ENCODE measurements around the gene POPDC2.

Gene POPDC2

GRCh38 chr3:119641416-119641815 is 19.0 kb downstream of the POPDC2 start:
- Histone ChIP-seq H3K4me3 (IDR thresholded peaks at IDR 0.05; ENCODE audit: insufficient read depth, low read depth, low read length) (no peak overlapping the region), H3K79me2 (ENCODE audit: insufficient read depth, low read depth) (no peaks in the 10 kb centered on the region), H3K4me2 (no peak overlapping the region), H2AFZ (ENCODE audit: low read depth) (no peak overlapping the region), H3K36me3 (ENCODE audit: insufficient read depth) (no peaks in the 10 kb centered on the region), H4K20me1 (ENCODE audit: insufficient read depth) (no peaks in the 10 kb centered on the region), H3K4me1 (ENCODE audit: low read depth, poor library complexity, severe bottlenecking) (peaks cover 59% of the 10 kb centered on the region), H3K27me3 (ENCODE audit: insufficient read depth, low read depth) (no peaks in the 10 kb centered on the region), H3K27ac (no peak overlapping the region), H3K9ac (no peak overlapping the region)
- no peak for TF ChIP-seq CTCF (conservative IDR thresholded peaks at IDR 0.05; ENCODE audit: low read depth, low read length)

- Histone ChIP-seq H2AFZ (ENCODE audit: low read depth) (peak overlapping the region; percentile 67; the same call in 1 of the 2 replicates), H3K4me3 (IDR thresholded peaks at IDR 0.05; ENCODE audit: insufficient read depth, low read depth, low read length) (peak overlapping the region; percentile 1), H3K9ac (peak overlapping the region; percentile 87; the same call in 1 of the 2 replicates), H3K27me3 (ENCODE audit: insufficient read depth, low read depth) (no peaks in the 10 kb centered on the region), H3K4me2 (peak overlapping the region; percentile 66), H3K79me2 (ENCODE audit: insufficient read depth, low read depth) (no peaks in the 10 kb centered on the region), H3K36me3 (ENCODE audit: insufficient read depth) (no peaks in the 10 kb centered on the region), H3K4me1 (ENCODE audit: low read depth, poor library complexity, severe bottlenecking) (peaks cover 59% of the 10 kb centered on the region), H3K27ac (peak overlapping the region; percentile 98), H4K20me1 (ENCODE audit: insufficient read depth) (no peaks in the 10 kb centered on the region)
- no peak for TF ChIP-seq CTCF (conservative IDR thresholded peaks at IDR 0.05; ENCODE audit: low read depth, low read length)
Measured at GRCh38 chr3:119639494-119640350, 20.7 kb downstream of the POPDC2 start.

- Histone ChIP-seq H3K27me3 (ENCODE audit: insufficient read depth, low read depth) (no peaks in the 10 kb centered on the region), H3K9ac (peak overlapping the region; percentile 87), H3K4me1 (ENCODE audit: low read depth, poor library complexity, severe bottlenecking) (peaks cover 52% of the 10 kb centered on the region), H3K79me2 (ENCODE audit: insufficient read depth, low read depth) (no peaks in the 10 kb centered on the region), H3K4me3 (IDR thresholded peaks at IDR 0.05; ENCODE audit: insufficient read depth, low read depth, low read length) (peak overlapping the region; percentile 59), H3K36me3 (ENCODE audit: insufficient read depth) (no peaks in the 10 kb centered on the region), H2AFZ (ENCODE audit: low read depth) (peak overlapping the region; percentile 67), H4K20me1 (ENCODE audit: insufficient read depth) (no peaks in the 10 kb centered on the region), H3K4me2 (peak overlapping the region; percentile 66), H3K27ac (peak overlapping the region; percentile 98)
- no peak for TF ChIP-seq CTCF (conservative IDR thresholded peaks at IDR 0.05; ENCODE audit: low read depth, low read length)
Measured at GRCh38 chr3:119637679-119638477, 22.5 kb downstream of the POPDC2 start.

GRCh38 chr3:119636891-119637611 is 23.3 kb downstream of the POPDC2 start:
- Histone ChIP-seq H3K27me3 (ENCODE audit: insufficient read depth, low read depth) (no peaks in the 10 kb centered on the region), H3K4me1 (ENCODE audit: low read depth, poor library complexity, severe bottlenecking) (peaks cover 44% of the 10 kb centered on the region), H3K27ac (peak overlapping the region; percentile 98; the same call in 1 of the 2 replicates), H3K4me3 (IDR thresholded peaks at IDR 0.05; ENCODE audit: insufficient read depth, low read depth, low read length) (no peak overlapping the region), H2AFZ (ENCODE audit: low read depth) (0 out of 2 replicates have a peak overlapping the region, but pooled peaks have one; percentile 67), H3K79me2 (ENCODE audit: insufficient read depth, low read depth) (no peaks in the 10 kb centered on the region), H3K9ac (peak overlapping the region; percentile 87; the same call in 1 of the 2 replicates), H4K20me1 (ENCODE audit: insufficient read depth) (no peaks in the 10 kb centered on the region), H3K36me3 (ENCODE audit: insufficient read depth) (no peaks in the 10 kb centered on the region), H3K4me2 (peak overlapping the region; percentile 66; the same call in 1 of the 2 replicates)
- no peak for TF ChIP-seq CTCF (conservative IDR thresholded peaks at IDR 0.05; ENCODE audit: low read depth, low read length)
